Central memory CD8-positive, alpha-beta T cell (primary cell): Measurements from ENCODE around the gene WNT8A.

Experiments used
- ATAC-seq: fragments of 150-1000 bp; cut with Tn5 transposase; replicated peaks from 2 replicates; pipeline ENCODE4 v1.10.0; 2022; ENCODE audit warnings: mild to moderate bottlenecking, moderate FRiP score, moderate number of reproducible peaks; ENCODE audit not compliant: poor library complexity, severe bottlenecking; ENCODE audit errors: extremely low read depth
- DNase-seq, 2 donors: peaks; one replicate each; pipeline ENCODE4 v3.0.0; 2021; ENCODE audit warnings: low spot score in 2 of 2
- H3K27ac Mint-ChIP-seq: one replicate; pipeline ENCODE4 v1.8.0; 2022; ENCODE audit warnings: low read depth, mild to moderate bottlenecking, moderate library complexity, mixed read lengths
- H3K27me3 Mint-ChIP-seq: one replicate; pipeline ENCODE4 v1.8.0; 2022; ENCODE audit warnings: mixed read lengths
- H3K36me3 Mint-ChIP-seq: one replicate; pipeline ENCODE4 v1.8.0; 2022; ENCODE audit warnings: mild to moderate bottlenecking, moderate library complexity, mixed read lengths; ENCODE audit not compliant: insufficient read depth
- H3K4me1 Mint-ChIP-seq: one replicate; pipeline ENCODE4 v1.8.0; 2022; ENCODE audit warnings: mixed read lengths
- H3K4me3 Mint-ChIP-seq: one replicate; pipeline ENCODE4 v1.8.0; 2022; ENCODE audit warnings: mild to moderate bottlenecking, moderate library complexity, mixed read lengths
- H3K9me3 Mint-ChIP-seq: one replicate; pipeline ENCODE4 v1.8.0; 2022; ENCODE audit warnings: mixed read lengths

The WNT8A gene

GRCh38 chr5:138096997-138097828 lies 13.4 kb downstream of the WNT8A start:
- H3K4me3 Mint-ChIP-seq: no peak overlapping the region
- no peak for DNase-seq
- no peak for ATAC-seq
- H3K27me3 Mint-ChIP-seq: peaks cover 59% of the 10 kb centered on the region
- H3K36me3 Mint-ChIP-seq: no peaks in the 10 kb centered on the region
- no peak overlapping the region for H3K27ac Mint-ChIP-seq
- H3K9me3 Mint-ChIP-seq: no peaks in the 10 kb centered on the region
- H3K4me1 Mint-ChIP-seq: no peaks in the 10 kb centered on the region

- Mint-ChIP-seq H3K4me1 (no peaks in the 10 kb centered on the region), H3K36me3 (no peaks in the 10 kb centered on the region), H3K4me3 (no peak overlapping the region), H3K9me3 (no peaks in the 10 kb centered on the region), H3K27ac (no peak overlapping the region), H3K27me3 (peaks cover 32% of the 10 kb centered on the region)
- DNase-seq: no peak
- no peak for ATAC-seq
Observed at GRCh38 chr5:138102454-138103318, 18.9 kb downstream of the WNT8A start.

- Mint-ChIP-seq H3K27ac (no peak overlapping the region), H3K36me3 (no peaks in the 10 kb centered on the region), H3K4me3 (no peak overlapping the region), H3K9me3 (no peaks in the 10 kb centered on the region), H3K4me1 (no peaks in the 10 kb centered on the region), H3K27me3 (peaks cover 29% of the 10 kb centered on the region)
- ATAC-seq: no peak
- DNase-seq: no peak
Observed at GRCh38 chr5:138103319-138103637, 19.4 kb downstream of the WNT8A start.

- Mint-ChIP-seq H3K4me3 (no peak overlapping the region), H3K36me3 (no peaks in the 10 kb centered on the region), H3K27me3 (peaks cover 22% of the 10 kb centered on the region), H3K27ac (no peak overlapping the region), H3K4me1 (no peaks in the 10 kb centered on the region), H3K9me3 (no peaks in the 10 kb centered on the region)
- DNase-seq (no peak), ATAC-seq (no peak)
Observed at GRCh38 chr5:138105709-138106108, 21.9 kb downstream of the WNT8A start.

- Mint-ChIP-seq H3K4me3 (no peak overlapping the region), H3K27me3 (peaks cover 20% of the 10 kb centered on the region), H3K4me1 (no peaks in the 10 kb centered on the region), H3K36me3 (no peaks in the 10 kb centered on the region), H3K9me3 (no peaks in the 10 kb centered on the region), H3K27ac (no peak overlapping the region)
- ATAC-seq: no peak
- no peak for DNase-seq
Observed at GRCh38 chr5:138107213-138107612, 23.4 kb downstream of the WNT8A start.

- H3K27ac Mint-ChIP-seq: no peak overlapping the region
- no peaks in the 10 kb centered on the region for H3K36me3 Mint-ChIP-seq
- H3K27me3 Mint-ChIP-seq: peaks cover 20% of the 10 kb centered on the region
- no peaks in the 10 kb centered on the region for H3K4me1 Mint-ChIP-seq
- no peak overlapping the region for H3K4me3 Mint-ChIP-seq
- H3K9me3 Mint-ChIP-seq: no peaks in the 10 kb centered on the region
- no peak for DNase-seq
- no peak for ATAC-seq
Observed at GRCh38 chr5:138109463-138110265, 25.8 kb downstream of the WNT8A start.

- no peak overlapping the region for H3K4me3 Mint-ChIP-seq
- ATAC-seq: no peak
- DNase-seq: no peak
Observed at GRCh38 chr5:138110266-138110963, 26.6 kb downstream of the WNT8A start.

GRCh38 chr5:138111181-138111580 lies 27.3 kb downstream of the WNT8A start:
- H3K4me3 Mint-ChIP-seq: no peak overlapping the region
- peaks cover 20% of the 10 kb centered on the region for H3K27me3 Mint-ChIP-seq
- H3K4me1 Mint-ChIP-seq: no peaks in the 10 kb centered on the region
- no peaks in the 10 kb centered on the region for H3K9me3 Mint-ChIP-seq
- DNase-seq: no peak
- no peak for ATAC-seq
- H3K36me3 Mint-ChIP-seq: no peaks in the 10 kb centered on the region
- H3K27ac Mint-ChIP-seq: no peak overlapping the region

More at GRCh38 chr5:138110266-138110963, 26.6 kb downstream of the WNT8A start:
- Mint-ChIP-seq H3K36me3 (no peaks in the 10 kb centered on the region), H3K27ac (no peak overlapping the region), H3K9me3 (no peaks in the 10 kb centered on the region), H3K27me3 (peaks cover 20% of the 10 kb centered on the region), H3K4me1 (no peaks in the 10 kb centered on the region)

- ATAC-seq: no peak
- Mint-ChIP-seq H3K9me3 (no peaks in the 10 kb centered on the region), H3K27ac (no peak overlapping the region), H3K27me3 (peaks cover 20% of the 10 kb centered on the region), H3K4me1 (no peaks in the 10 kb centered on the region), H3K4me3 (no peak overlapping the region), H3K36me3 (no peaks in the 10 kb centered on the region)
- no peak for DNase-seq
Observed at GRCh38 chr5:138111937-138112336, 28.1 kb downstream of the WNT8A start.

- no peaks in the 10 kb centered on the region for H3K4me1 Mint-ChIP-seq
- no peak overlapping the region for H3K27ac Mint-ChIP-seq
- H3K4me3 Mint-ChIP-seq: no peak overlapping the region
- no peaks in the 10 kb centered on the region for H3K9me3 Mint-ChIP-seq
- no peak for ATAC-seq
- DNase-seq: no peak
- peaks cover 16% of the 10 kb centered on the region for H3K27me3 Mint-ChIP-seq
- no peaks in the 10 kb centered on the region for H3K36me3 Mint-ChIP-seq
Observed at GRCh38 chr5:138115254-138115653, 31.4 kb downstream of the WNT8A start.

- H3K4me3 Mint-ChIP-seq: no peak overlapping the region
- H3K27ac Mint-ChIP-seq: no peak overlapping the region
- peaks cover 13% of the 10 kb centered on the region for H3K27me3 Mint-ChIP-seq
- H3K36me3 Mint-ChIP-seq: no peaks in the 10 kb centered on the region
- ATAC-seq (no peak), DNase-seq (no peak)
- no peaks in the 10 kb centered on the region for H3K4me1 Mint-ChIP-seq
- no peaks in the 10 kb centered on the region for H3K9me3 Mint-ChIP-seq
Observed at GRCh38 chr5:138128334-138128733, 44.5 kb downstream of the WNT8A start.

- ATAC-seq: no peak
- H3K4me1 Mint-ChIP-seq: no peaks in the 10 kb centered on the region
Observed at GRCh38 chr5:138129347-138129746, 45.5 kb downstream of the WNT8A start.

More at GRCh38 chr5:138129347-138129746, 45.5 kb downstream of the WNT8A start:
- Mint-ChIP-seq H3K4me3 (no peak overlapping the region), H3K27me3 (peaks cover 20% of the 10 kb centered on the region), H3K9me3 (no peaks in the 10 kb centered on the region), H3K27ac (no peak overlapping the region), H3K36me3 (no peaks in the 10 kb centered on the region)
- DNase-seq: no peak
